HT-29 (cell line): ENCODE measurements around the gene HYAL3. TPM values are rescaled to one million over a fixed set of nuclear protein-coding genes. Genes with fewer than 3 reads are reported as not detected.
"Not testable (repeated sequence)": the region's sequence is repeated elsewhere in the genome, so short reads cannot be mapped to it uniquely, and the experiment has no call there.

Experiments used
- DNase-seq: peaks from one replicate; pipeline ENCODE4 v3.0.0-alpha.2; 2015; ENCODE audit warnings: low spot score
- total RNA-seq: library from RNA; depleted of rRNA; stranded (reverse); fragments of >200 nt; shearing (Covaris generic); gene quantifications from 2 replicates; pipeline ENCODE4 v1.2.3, GENCODE V29; 2014

The HYAL3 gene
- total RNA-seq, 1 experiment from 2014 or later, result 12.7 TPM

GRCh38 chr3:50270422-50271224, 28.6 kb downstream of the HYAL3 start:
- DNase-seq, result no peak

GRCh38 chr3:50269977-50270413, 29.2 kb downstream of the HYAL3 start:
- DNase-seq, result no peak

- DNase-seq, result no peak
These were observed 29.7 kb downstream of the HYAL3 start for GRCh38 chr3:50269460-50269859.

- DNase-seq, result peak; percentile 72
These were observed 30.3 kb downstream of the HYAL3 start, which contains the start of gene SEMA3B for GRCh38 chr3:50268703-50269451. SEMA3B (plus strand) TSS chr3:50269147; CDS start chr3:50269241, 94 bp downstream.

GRCh38 chr3:50268276-50268675, 30.9 kb downstream of the HYAL3 start:
- no peak for DNase-seq

- no peak for DNase-seq
These were observed 31.8 kb downstream of the HYAL3 start for GRCh38 chr3:50267280-50267913.

- DNase-seq, result no peak
These were observed 32.4 kb downstream of the HYAL3 start for GRCh38 chr3:50266836-50267235.

GRCh38 chr3:50266017-50266416, 33.2 kb downstream of the HYAL3 start:
- no peak for DNase-seq

- DNase-seq, result no peak
These were observed 33.6 kb downstream of the HYAL3 start for GRCh38 chr3:50265571-50265970.

- DNase-seq, result peak; percentile 73
These were observed 34.2 kb downstream of the HYAL3 start for GRCh38 chr3:50264964-50265485.

GRCh38 chr3:50264383-50264963, 34.7 kb downstream of the HYAL3 start:
- peak; percentile 83 for DNase-seq

GRCh38 chr3:50263478-50264382, 35.5 kb downstream of the HYAL3 start:
- DNase-seq, result no peak

GRCh38 chr3:50262778-50263177, 36.4 kb downstream of the HYAL3 start:
- DNase-seq, result no peak

- DNase-seq, result not testable (repeated sequence)
These were observed 37.0 kb downstream of the HYAL3 start for GRCh38 chr3:50262200-50262599.

- no peak for DNase-seq
These were observed 37.7 kb downstream of the HYAL3 start for GRCh38 chr3:50261505-50261904.

- DNase-seq, result no peak
These were observed 38.2 kb downstream of the HYAL3 start for GRCh38 chr3:50260942-50261441.

- DNase-seq, result peak; percentile 82
These were observed 38.9 kb downstream of the HYAL3 start for GRCh38 chr3:50260027-50260941.

GRCh38 chr3:50259432-50260026, 39.7 kb downstream of the HYAL3 start:
- DNase-seq, result no peak

- DNase-seq, result no peak
These were observed 40.2 kb downstream of the HYAL3 start for GRCh38 chr3:50258979-50259378.
